BE2C (cell line): ENCODE results near the gene IGF2R.
"Not testable (repeated sequence)": the region's sequence is repeated elsewhere in the genome, so short reads cannot be mapped to it uniquely, and the experiment has no call there.

ENCODE experiments used
- DNase-seq: peaks from one replicate; pipeline ENCODE4 v3.0.0-alpha.2; 2020
- H3K27me3 ChIP-seq: fragments of 250-450 bp; sonication (Bioruptor Pico); 2 replicates; pipeline ENCODE4 v1.5.1; 2020; ENCODE audit warnings: mild to moderate bottlenecking
- H3K36me3 ChIP-seq: fragments of 250-450 bp; sonication (Bioruptor Pico); 2 replicates; pipeline ENCODE4 v1.5.1; 2020; ENCODE audit warnings: mild to moderate bottlenecking
- H3K4me1 ChIP-seq: fragments of 250-450 bp; sonication (Bioruptor Pico); 2 replicates; pipeline ENCODE4 v1.5.1; 2020
- H3K4me3 ChIP-seq: 2 replicates; pipeline ENCODE4 v1.5.1; 2011; ENCODE audit warnings: low read depth, low read length
- H3K9me3 ChIP-seq: fragments of 250-450 bp; sonication (Bioruptor Pico); 2 replicates; pipeline ENCODE4 v1.5.1; 2020
- CTCF ChIP-seq: IDR thresholded peaks from 2 replicates; pipeline ENCODE4 v1.5.1; 2012; ENCODE audit warnings: mild to moderate bottlenecking, low read depth, low read length

The IGF2R gene

GRCh38 chr6:160121558-160121957 is 152.7 kb downstream of the IGF2R start, which contains the start of gene SLC22A1:
Gene SLC22A1, plus strand, starts transcription at chr6:160121815. Its CDS starts 121 bp downstream, at chr6:160121936.
- no peaks in the 10 kb centered on the region for H3K36me3 ChIP-seq
- no peaks in the 10 kb centered on the region for H3K4me1 ChIP-seq
- no peak for DNase-seq
- H3K4me3 ChIP-seq: no peak within 1 kb of the TSS
- no peaks in the 10 kb centered on the region; the same call in 1 of the 2 replicates for H3K9me3 ChIP-seq
- no peaks in the 10 kb centered on the region for H3K27me3 ChIP-seq
- no peak for TF ChIP-seq CTCF

GRCh38 chr6:160121981-160122380 is 153.1 kb downstream of the IGF2R start:
- Histone ChIP-seq H3K27me3 (no peaks in the 10 kb centered on the region), H3K36me3 (no peaks in the 10 kb centered on the region), H3K9me3 (no peaks in the 10 kb centered on the region; the same call in 1 of the 2 replicates), H3K4me1 (no peaks in the 10 kb centered on the region), H3K4me3 (no peak overlapping the region)
- DNase-seq: no peak
- no peak for TF ChIP-seq CTCF

GRCh38 chr6:160122744-160123143 is 153.9 kb downstream of the IGF2R start:
- TF ChIP-seq CTCF: no peak
- no peaks in the 10 kb centered on the region; the same call in 1 of the 2 replicates for H3K9me3 ChIP-seq
- no peak overlapping the region for H3K4me3 ChIP-seq
- H3K4me1 ChIP-seq: no peaks in the 10 kb centered on the region
- no peak for DNase-seq
- H3K36me3 ChIP-seq: no peaks in the 10 kb centered on the region
- no peaks in the 10 kb centered on the region for H3K27me3 ChIP-seq

GRCh38 chr6:160124007-160124406 is 155.1 kb downstream of the IGF2R start:
- no peaks in the 10 kb centered on the region for H3K4me1 ChIP-seq
- H3K9me3 ChIP-seq: no peaks in the 10 kb centered on the region
- peaks cover 4% of the 10 kb centered on the region; the same call in 1 of the 2 replicates for H3K27me3 ChIP-seq
- TF ChIP-seq CTCF: no peak
- H3K4me3 ChIP-seq: no peak overlapping the region
- H3K36me3 ChIP-seq: no peaks in the 10 kb centered on the region
- DNase-seq: no peak

- Histone ChIP-seq H3K36me3 (no peaks in the 10 kb centered on the region), H3K4me3 (no peak overlapping the region), H3K4me1 (no peaks in the 10 kb centered on the region), H3K9me3 (no peaks in the 10 kb centered on the region), H3K27me3 (peaks cover 7% of the 10 kb centered on the region; the same call in 1 of the 2 replicates)
- TF ChIP-seq CTCF: no peak
- no peak for DNase-seq
Observed at GRCh38 chr6:160124605-160125004, 155.7 kb downstream of the IGF2R start.

- H3K4me1 ChIP-seq, DNase-seq, H3K36me3 ChIP-seq, H3K4me3 ChIP-seq, H3K27me3 ChIP-seq, H3K9me3 ChIP-seq: not testable (repeated sequence)
Observed at GRCh38 chr6:160125105-160125504, 156.2 kb downstream of the IGF2R start.
